BE2C (cell line): ENCODE data around the gene C5orf47. TPM values are rescaled to one million over a fixed set of nuclear protein-coding genes. Genes with fewer than 3 reads are reported as not detected.

Experiments used
- DNase-seq: peaks from one replicate; pipeline ENCODE4 v3.0.0-alpha.2; 2020
- H3K27me3 ChIP-seq: fragments of 250-450 bp; sonication (Bioruptor Pico); 2 replicates; pipeline ENCODE4 v1.5.1; 2020; ENCODE audit warnings: mild to moderate bottlenecking
- H3K36me3 ChIP-seq: fragments of 250-450 bp; sonication (Bioruptor Pico); 2 replicates; pipeline ENCODE4 v1.5.1; 2020; ENCODE audit warnings: mild to moderate bottlenecking
- H3K4me1 ChIP-seq: fragments of 250-450 bp; sonication (Bioruptor Pico); 2 replicates; pipeline ENCODE4 v1.5.1; 2020
- H3K4me3 ChIP-seq: 2 replicates; pipeline ENCODE4 v1.5.1; 2011; ENCODE audit warnings: low read depth, low read length
- H3K9me3 ChIP-seq: fragments of 250-450 bp; sonication (Bioruptor Pico); 2 replicates; pipeline ENCODE4 v1.5.1; 2020
- CTCF ChIP-seq: IDR thresholded peaks from 2 replicates; pipeline ENCODE4 v1.5.1; 2012; ENCODE audit warnings: mild to moderate bottlenecking, low read depth, low read length
- polyA plus RNA-seq: library from polyadenylated mRNA; unstranded; fragments of >200 nt; gene quantifications from one replicate; pipeline ENCODE4 v1.2.1, GENCODE V29; 2012; ENCODE audit warnings: low read depth, missing spikeins; ENCODE audit not compliant: insufficient read length, insufficient read depth

Gene C5orf47
- polyA plus RNA-seq = not detected

- Histone ChIP-seq H3K9me3 (no peaks in the 10 kb centered on the region), H3K27me3 (no peaks in the 10 kb centered on the region), H3K4me3 (no peak within 1 kb of the TSS), H3K36me3 (no peaks in the 10 kb centered on the region), H3K4me1 (no peaks in the 10 kb centered on the region)
- TF ChIP-seq CTCF = no peak
- DNase-seq = no peak
These were observed at the start of gene C5orf47 for GRCh38 chr5:173988554-173989431. TSS of gene C5orf47 (plus strand) at chr5:173989170. CDS start at chr5:173989264, 94 bp downstream.

GRCh38 chr5:173940269-173940668 is 48.7 kb upstream of the C5orf47 start:
- Histone ChIP-seq H3K9me3 (no peaks in the 10 kb centered on the region), H3K4me1 (no peaks in the 10 kb centered on the region; the same call in none of the 2 replicates)

GRCh38 chr5:173941102-173941501 is 47.9 kb upstream of the C5orf47 start:
- no peak overlapping the region for H3K4me3 ChIP-seq
- H3K9me3 ChIP-seq = no peaks in the 10 kb centered on the region
- DNase-seq = no peak
- TF ChIP-seq CTCF = no peak
- H3K4me1 ChIP-seq = no peaks in the 10 kb centered on the region; the same call in none of the 2 replicates
- no peaks in the 10 kb centered on the region for H3K27me3 ChIP-seq
- peaks cover 15% of the 10 kb centered on the region for H3K36me3 ChIP-seq

More at GRCh38 chr5:173940269-173940668, 48.7 kb upstream of the C5orf47 start:
- no peak for DNase-seq
- TF ChIP-seq CTCF = no peak
- Histone ChIP-seq H3K36me3 (peaks cover 11% of the 10 kb centered on the region), H3K4me3 (no peak overlapping the region), H3K27me3 (no peaks in the 10 kb centered on the region)

- Histone ChIP-seq H3K36me3 (peaks cover 22% of the 10 kb centered on the region), H3K4me1 (no peaks in the 10 kb centered on the region; the same call in none of the 2 replicates), H3K27me3 (no peaks in the 10 kb centered on the region), H3K9me3 (no peaks in the 10 kb centered on the region), H3K4me3 (no peak overlapping the region)
- no peak for DNase-seq
- no peak for TF ChIP-seq CTCF
These were observed 47.1 kb upstream of the C5orf47 start for GRCh38 chr5:173941758-173942401.

GRCh38 chr5:173944511-173944910 is 44.5 kb upstream of the C5orf47 start:
- H3K27me3 ChIP-seq = no peaks in the 10 kb centered on the region
- no peaks in the 10 kb centered on the region; the same call in none of the 2 replicates for H3K4me1 ChIP-seq
- no peaks in the 10 kb centered on the region for H3K9me3 ChIP-seq
- TF ChIP-seq CTCF = no peak
- H3K4me3 ChIP-seq = no peak overlapping the region
- H3K36me3 ChIP-seq = peaks cover 28% of the 10 kb centered on the region
- DNase-seq = no peak
